WERI-Rb-1 (cell line): ENCODE data around the gene CD80.

Experiments used
- DNase-seq: peaks from one replicate; pipeline ENCODE4 v3.0.0-alpha.2; 2020
- H3K27ac ChIP-seq: fragments of 250-450 bp; sonication (Bioruptor Pico); 2 replicates; pipeline ENCODE4 v1.5.1; 2020; ENCODE audit warnings: mild to moderate bottlenecking, moderate library complexity
- H3K27me3 ChIP-seq: fragments of 250-450 bp; sonication (Bioruptor Pico); 2 replicates; pipeline ENCODE4 v1.5.1; 2021; ENCODE audit warnings: mild to moderate bottlenecking, low read depth, moderate library complexity; ENCODE audit not compliant: insufficient read depth, severe bottlenecking
- H3K36me3 ChIP-seq: fragments of 250-450 bp; sonication (Bioruptor Pico); 2 replicates; pipeline ENCODE4 v1.5.1; 2020; ENCODE audit warnings: mild to moderate bottlenecking, moderate library complexity
- H3K4me3 ChIP-seq: 2 replicates; pipeline ENCODE4 v1.5.1; 2011; ENCODE audit warnings: low read depth, mild to moderate bottlenecking, control low read depth, low read length
- H3K9me3 ChIP-seq: fragments of 250-450 bp; sonication (Bioruptor Pico); 2 replicates; pipeline ENCODE4 v1.5.1; 2021; ENCODE audit warnings: mild to moderate bottlenecking, moderate library complexity; ENCODE audit not compliant: severe bottlenecking
- TF ChIP-seq, protein P1 (sequence below): IDR thresholded peaks from 2 replicates; pipeline ENCODE4 v1.5.1; 2011; ENCODE audit warnings: low read depth, mild to moderate bottlenecking, control low read depth, inconsistent platforms, low read length

CD80 gene

DNA sequence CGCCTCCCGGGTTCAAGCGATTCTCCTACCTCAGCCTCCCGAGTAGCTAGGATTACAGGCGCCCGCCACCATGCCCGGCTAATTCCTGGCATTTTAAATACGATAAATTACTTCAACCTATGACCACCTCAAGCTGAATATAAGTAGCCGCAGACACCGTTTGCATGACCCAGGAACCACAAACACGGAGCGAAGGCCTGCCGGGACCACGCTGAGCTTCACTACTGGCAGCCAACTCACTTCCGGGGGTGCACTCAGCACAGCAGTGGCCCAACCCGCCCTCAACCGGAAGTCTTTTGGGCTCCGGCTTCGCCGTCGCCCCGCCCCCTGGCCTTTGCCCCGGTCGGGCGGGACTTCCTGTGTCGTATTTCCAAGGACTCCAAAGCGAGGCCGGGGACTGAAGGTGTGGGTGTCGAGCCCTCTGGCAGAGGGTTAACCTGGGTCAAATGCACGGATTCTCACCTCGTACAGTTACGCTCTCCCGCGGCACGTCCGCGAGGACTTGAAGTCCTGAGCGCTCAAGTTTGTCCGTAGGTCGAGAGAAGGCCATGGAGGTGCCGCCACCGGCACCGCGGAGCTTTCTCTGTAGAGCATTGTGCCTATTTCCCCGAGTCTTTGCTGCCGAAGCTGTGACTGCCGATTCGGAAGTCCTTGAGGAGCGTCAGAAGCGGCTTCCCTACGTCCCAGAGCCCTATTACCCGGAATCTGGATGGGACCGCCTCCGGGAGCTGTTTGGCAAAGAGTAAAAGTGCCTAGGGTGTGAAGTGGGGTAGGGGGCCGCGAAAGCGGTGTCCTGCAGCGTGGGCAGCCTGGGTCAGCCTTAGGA, 61.0 kb downstream of the CD80 start, which contains the start of gene TIMMDC1:
TIMMDC1 (plus strand) TSS at position 362 of the 826 bp plus-strand sequence; CDS start at position 549, 187 bp downstream.
- TF ChIP-seq, protein P1, sequence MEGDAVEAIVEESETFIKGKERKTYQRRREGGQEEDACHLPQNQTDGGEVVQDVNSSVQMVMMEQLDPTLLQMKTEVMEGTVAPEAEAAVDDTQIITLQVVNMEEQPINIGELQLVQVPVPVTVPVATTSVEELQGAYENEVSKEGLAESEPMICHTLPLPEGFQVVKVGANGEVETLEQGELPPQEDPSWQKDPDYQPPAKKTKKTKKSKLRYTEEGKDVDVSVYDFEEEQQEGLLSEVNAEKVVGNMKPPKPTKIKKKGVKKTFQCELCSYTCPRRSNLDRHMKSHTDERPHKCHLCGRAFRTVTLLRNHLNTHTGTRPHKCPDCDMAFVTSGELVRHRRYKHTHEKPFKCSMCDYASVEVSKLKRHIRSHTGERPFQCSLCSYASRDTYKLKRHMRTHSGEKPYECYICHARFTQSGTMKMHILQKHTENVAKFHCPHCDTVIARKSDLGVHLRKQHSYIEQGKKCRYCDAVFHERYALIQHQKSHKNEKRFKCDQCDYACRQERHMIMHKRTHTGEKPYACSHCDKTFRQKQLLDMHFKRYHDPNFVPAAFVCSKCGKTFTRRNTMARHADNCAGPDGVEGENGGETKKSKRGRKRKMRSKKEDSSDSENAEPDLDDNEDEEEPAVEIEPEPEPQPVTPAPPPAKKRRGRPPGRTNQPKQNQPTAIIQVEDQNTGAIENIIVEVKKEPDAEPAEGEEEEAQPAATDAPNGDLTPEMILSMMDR, result no peak
- H3K36me3 ChIP-seq, result no peaks in the 10 kb centered on the region
- peak within 1 kb of the TSS; percentile 80 for H3K27ac ChIP-seq
- H3K9me3 ChIP-seq, result no peaks in the 10 kb centered on the region
- H3K27me3 ChIP-seq, result no peaks in the 10 kb centered on the region
- H3K4me3 ChIP-seq, result peak within 1 kb of the TSS; percentile 99
- DNase-seq, result peak; percentile 97

DNA sequence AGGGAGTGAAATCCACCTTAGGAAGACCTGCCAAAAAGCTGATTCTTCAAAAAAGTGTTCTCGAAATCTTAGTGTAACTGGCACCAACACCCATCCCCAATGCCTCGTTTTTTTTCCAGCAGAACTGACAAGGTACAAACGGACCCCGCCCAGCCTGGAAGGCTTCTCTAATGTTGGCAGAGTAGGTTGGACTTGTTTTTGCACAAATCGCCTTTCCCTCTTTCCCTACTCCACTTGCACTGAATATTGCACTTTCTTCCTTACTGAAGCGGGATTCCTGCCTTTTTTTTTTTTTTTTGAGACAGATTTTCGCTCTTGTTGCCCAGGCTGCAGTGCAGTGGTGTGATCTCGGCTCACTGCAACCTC, 61.6 kb downstream of the CD80 start:
- H3K27ac ChIP-seq, result peak overlapping the region; percentile 80
- no peak for DNase-seq
- H3K36me3 ChIP-seq, result no peaks in the 10 kb centered on the region; the same call in 1 of the 2 replicates
- no peaks in the 10 kb centered on the region for H3K27me3 ChIP-seq
- H3K9me3 ChIP-seq, result no peaks in the 10 kb centered on the region
- peak overlapping the region; percentile 99 for H3K4me3 ChIP-seq
- TF ChIP-seq, protein P1, result no peak

DNA sequence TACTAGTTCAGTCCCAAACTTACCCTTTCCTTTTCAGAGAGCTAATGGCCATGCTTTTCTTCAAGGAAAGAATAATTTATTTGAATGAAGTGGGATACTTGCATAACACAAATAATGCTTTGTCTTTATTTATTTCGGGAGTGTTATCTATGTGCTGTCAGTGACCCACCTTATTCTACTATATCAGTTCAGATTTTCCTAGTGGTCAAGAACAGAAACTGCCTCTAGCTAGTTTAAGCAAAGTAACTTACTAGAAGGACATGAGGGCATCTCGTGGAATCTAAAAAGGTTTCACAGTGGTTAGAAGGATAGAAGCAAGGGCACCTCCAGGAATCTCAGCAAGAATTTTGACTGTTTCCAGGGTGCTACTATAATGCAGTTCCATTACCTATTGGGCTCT, 64.8 kb downstream of the CD80 start:
- no peak overlapping the region for H3K4me3 ChIP-seq
- H3K9me3 ChIP-seq, result no peaks in the 10 kb centered on the region
- DNase-seq, result no peak
- H3K27me3 ChIP-seq, result no peaks in the 10 kb centered on the region
- H3K36me3 ChIP-seq, result peaks cover 10% of the 10 kb centered on the region
- TF ChIP-seq, protein P1, result no peak
- no peak overlapping the region for H3K27ac ChIP-seq

DNA sequence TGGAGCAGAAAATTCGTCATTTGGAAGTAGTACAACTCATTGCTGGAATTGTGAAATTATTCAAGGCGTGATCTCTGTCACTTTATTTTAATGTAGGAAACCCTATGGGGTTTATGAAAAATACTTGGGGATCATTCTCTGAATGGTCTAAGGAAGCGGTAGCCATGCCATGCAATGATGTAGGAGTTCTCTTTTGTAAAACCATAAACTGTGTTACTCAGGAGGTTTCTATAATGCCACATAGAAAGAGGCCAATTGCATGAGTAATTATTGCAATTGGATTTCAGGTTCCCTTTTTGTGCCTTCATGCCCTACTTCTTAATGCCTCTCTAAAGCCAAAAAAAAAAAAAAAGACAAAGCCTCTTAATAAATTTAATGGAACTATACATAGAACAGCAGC, 66.6 kb downstream of the CD80 start:
- Histone ChIP-seq H3K4me3 (no peak overlapping the region), H3K27me3 (no peaks in the 10 kb centered on the region), H3K36me3 (peaks cover 10% of the 10 kb centered on the region), H3K27ac (no peak overlapping the region), H3K9me3 (no peaks in the 10 kb centered on the region)
- TF ChIP-seq, protein P1, result no peak
- DNase-seq, result no peak

DNA sequence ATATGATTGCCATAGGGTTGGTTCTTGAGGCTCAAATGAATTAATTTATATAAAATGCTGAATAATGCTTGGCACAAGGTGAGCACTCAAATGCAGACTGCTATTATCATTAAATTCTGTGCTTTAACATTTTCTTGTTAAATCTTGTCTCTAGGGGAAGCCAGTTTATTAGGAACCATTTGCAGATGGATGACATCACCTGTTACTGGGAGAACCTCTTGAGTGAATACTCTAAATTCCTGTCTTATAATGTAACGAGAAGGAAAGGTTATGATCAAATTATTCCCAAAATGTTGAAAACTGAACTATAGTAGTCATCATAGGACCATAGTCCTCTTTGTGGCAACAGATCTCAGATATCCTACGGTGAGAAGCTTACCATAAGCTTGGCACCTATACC, 67.3 kb downstream of the CD80 start:
- TF ChIP-seq, protein P1, result no peak
- no peak overlapping the region for H3K4me3 ChIP-seq
- DNase-seq, result no peak
- peaks cover 10% of the 10 kb centered on the region for H3K36me3 ChIP-seq
- no peak overlapping the region for H3K27ac ChIP-seq
- H3K9me3 ChIP-seq, result no peaks in the 10 kb centered on the region
- no peaks in the 10 kb centered on the region for H3K27me3 ChIP-seq
